ENCODE results near the gene SPECC1L. TPM values are rescaled to one million over a fixed set of nuclear protein-coding genes. Genes with fewer than 3 reads are reported as not detected.

SPECC1L gene
- total RNA-seq, 4 donors from 2014 or later, result 42.2 to 45.1 (median 43.6) TPM

GRCh38 chr22:24376586-24376985, 106.0 kb downstream of the SPECC1L start:
- Histone ChIP-seq H3K27me3 (no peaks in the 10 kb centered on the region), H3K4me3 (no peak overlapping the region), H3K4me1 (no peaks in the 10 kb centered on the region), H3K36me3 (peaks cover 0 to 58% (median 13%) of the 10 kb centered on the region in 3 donors), H3K27ac (no peak overlapping the region), H3K9me3 (peaks cover 0 to 16% (median 0%) of the 10 kb centered on the region in 4 donors)
- DNase-seq (ENCODE audit: low spot score in 2 of 2), result no peak
- WGBS, 2 donors, result 91 to 94% methylated on average over 3 of the region's 3 CpGs
- no peak for TF ChIP-seq CTCF (IDR thresholded peaks at IDR 0.05)
- TF ChIP-seq POLR2A (IDR thresholded peaks at IDR 0.05), result no peak
- no peak for TF ChIP-seq EP300 (IDR thresholded peaks at IDR 0.05)

GRCh38 chr22:24379536-24379935, 108.9 kb downstream of the SPECC1L start:
- peaks cover 0 to 16% (median 0%) of the 10 kb centered on the region in 4 donors for H3K9me3 ChIP-seq
- no peaks in the 10 kb centered on the region for H3K4me1 ChIP-seq
- 44 to 50% methylated on average over 2 of the region's 2 CpGs for WGBS, 2 donors
- H3K27me3 ChIP-seq, result no peaks in the 10 kb centered on the region
- H3K27ac ChIP-seq, result no peak overlapping the region
- peaks cover 0 to 43% (median 9%) of the 10 kb centered on the region in 3 donors for H3K36me3 ChIP-seq
- H3K4me3 ChIP-seq, result no peak overlapping the region
- TF ChIP-seq POLR2A (IDR thresholded peaks at IDR 0.05), result no peak
- no peak for TF ChIP-seq EP300 (IDR thresholded peaks at IDR 0.05)
- no peak for TF ChIP-seq CTCF (IDR thresholded peaks at IDR 0.05)
- no peak for DNase-seq (ENCODE audit: low spot score in 2 of 2)

- 75 to 77% methylated on average over 7 of the region's 7 CpGs for WGBS, 2 donors
- Histone ChIP-seq H3K4me3 (no peak overlapping the region), H3K27ac (no peak overlapping the region), H3K9me3 (peaks cover 0 to 14% (median 0%) of the 10 kb centered on the region in 4 donors), H3K27me3 (no peaks in the 10 kb centered on the region), H3K36me3 (peaks cover 0 to 40% (median 9%) of the 10 kb centered on the region in 3 donors), H3K4me1 (no peaks in the 10 kb centered on the region)
- DNase-seq (ENCODE audit: low spot score in 2 of 2), result no peak
- TF ChIP-seq CTCF (IDR thresholded peaks at IDR 0.05) (no peak), EP300 (IDR thresholded peaks at IDR 0.05) (no peak), POLR2A (IDR thresholded peaks at IDR 0.05) (no peak)
Measured at GRCh38 chr22:24380220-24380904, 109.7 kb downstream of the SPECC1L start.

DNA sequence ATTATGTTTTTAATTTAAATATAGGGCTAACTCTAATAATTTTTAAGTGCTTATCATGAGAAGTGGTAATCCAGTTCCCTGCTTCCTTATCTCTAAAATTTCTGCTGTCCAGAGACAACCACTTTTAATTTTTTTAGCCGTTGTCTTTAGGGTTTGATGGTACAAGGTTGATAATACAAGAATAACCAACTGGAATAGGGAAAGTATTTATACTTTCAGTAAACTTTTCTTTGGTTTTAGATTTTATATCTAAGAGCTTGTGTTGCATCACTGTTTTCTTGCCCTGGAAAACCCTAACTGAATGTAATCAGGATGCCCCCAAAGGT, 110.2 kb downstream of the SPECC1L start:
- no peak overlapping the region for H3K27ac ChIP-seq
- no peak for TF ChIP-seq CTCF (IDR thresholded peaks at IDR 0.05)
- no peak for TF ChIP-seq POLR2A (IDR thresholded peaks at IDR 0.05)
- TF ChIP-seq EP300 (IDR thresholded peaks at IDR 0.05), result no peak
- WGBS, 2 donors, result 77 to 89% methylated on average over 1 of the region's 1 CpG
- H3K27me3 ChIP-seq, result no peaks in the 10 kb centered on the region
- peaks cover 0 to 9% (median 0%) of the 10 kb centered on the region in 4 donors for H3K9me3 ChIP-seq
- no peaks in the 10 kb centered on the region for H3K4me1 ChIP-seq
- H3K4me3 ChIP-seq, result no peak overlapping the region
- H3K36me3 ChIP-seq, result peaks cover 0 to 35% (median 9%) of the 10 kb centered on the region in 3 donors
- DNase-seq (ENCODE audit: low spot score in 2 of 2), result no peak

DNA sequence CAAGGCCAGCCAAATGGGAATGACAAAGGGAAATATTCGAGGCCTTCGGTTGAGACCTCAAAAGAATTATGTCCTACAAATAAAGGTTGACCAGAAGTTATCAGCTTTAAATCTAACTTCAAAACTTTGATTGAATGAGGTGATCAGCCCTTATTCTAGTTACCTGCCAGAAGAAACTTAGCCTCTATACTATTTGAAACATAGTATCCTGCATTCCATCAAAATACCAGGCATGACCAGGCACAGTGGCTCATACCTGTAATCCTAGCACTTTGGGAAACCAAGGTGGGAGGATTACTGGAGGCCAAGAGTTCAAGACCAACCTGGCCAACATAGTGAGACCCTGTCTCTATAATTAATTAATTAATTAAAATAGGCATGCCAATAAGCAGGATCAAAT, 112.4 kb downstream of the SPECC1L start:
- no peak for DNase-seq (ENCODE audit: low spot score in 2 of 2)
- TF ChIP-seq POLR2A (IDR thresholded peaks at IDR 0.05) (no peak), CTCF (IDR thresholded peaks at IDR 0.05) (no peak), EP300 (IDR thresholded peaks at IDR 0.05) (no peak)
- Histone ChIP-seq H3K27me3 (no peaks in the 10 kb centered on the region), H3K4me3 (no peak overlapping the region), H3K4me1 (no peaks in the 10 kb centered on the region), H3K9me3 (no peaks in the 10 kb centered on the region), H3K36me3 (peaks cover 0 to 13% (median 4%) of the 10 kb centered on the region in 3 donors), H3K27ac (no peak overlapping the region)
- 93 to 96% methylated on average over 2 of the region's 2 CpGs for WGBS, 2 donors

All from tibial nerve (tissue), 4 donors.